Vagina (tissue), 2 donors: ENCODE measurements around the gene CKAP5. TPM values are rescaled to one million over a fixed set of nuclear protein-coding genes. Genes with fewer than 3 reads are reported as not detected.

ENCODE experiments used
- DNase-seq, 2 donors: peaks; one replicate each; pipeline ENCODE4 v3.0.0-alpha.2; 2017; ENCODE audit errors: extremely low spot score in 2 of 2
- H3K27ac ChIP-seq: fragments of 200-600 bp; sonication (generic); one replicate; pipeline ENCODE4 v1.5.1; 2019
- H3K27me3 ChIP-seq: fragments of 200-600 bp; sonication (generic); one replicate; pipeline ENCODE4 v1.5.1; 2019
- H3K36me3 ChIP-seq, 2 donors: fragments of 200-600 bp; sonication (generic); one replicate each; pipeline ENCODE4 v1.5.1; 2017 to 2019
- H3K4me1 ChIP-seq: fragments of 200-600 bp; sonication (generic); one replicate; pipeline ENCODE4 v1.5.1; 2019
- H3K4me3 ChIP-seq, 2 donors: fragments of 200-600 bp; sonication (generic); 1 replicate in 1 of 2; 2 replicates in 1 of 2; pipeline ENCODE4 v1.5.1; 2016 to 2019
- H3K9me3 ChIP-seq: fragments of 200-600 bp; sonication (generic); one replicate; pipeline ENCODE4 v1.5.1; 2019
- POLR2A ChIP-seq, 2 donors: fragments of 450-650 bp; IDR thresholded peaks; one replicate each; pipeline ENCODE4 v1.6.1; 2017; ENCODE audit warnings: antibody characterized with exemption in 2 of 2, mild to moderate bottlenecking in 2 of 2, moderate library complexity in 2 of 2
- POLR2AphosphoS5 ChIP-seq, 2 donors: sonication (generic); formaldehyde crosslinking; IDR thresholded peaks; one replicate each; pipeline ENCODE4 v1.9.0; 2017; ENCODE audit warnings: antibody characterized with exemption in 2 of 2, mild to moderate bottlenecking in 2 of 2, low read depth in 1 of 2; ENCODE audit not compliant: insufficient read depth in 1 of 2
- intact Hi-C: fragments of 100-400 bp; cut with DNase I; formaldehyde crosslinking; loops from one replicate; pipeline ENCODE4 v1.15.1; 2023
- total RNA-seq: library from RNA; depleted of rRNA; stranded (reverse); fragments of >200 nt; gene quantifications from one replicate; pipeline ENCODE4 v1.2.3, GENCODE V29; 2016
- TF ChIP-seq, protein P1 (sequence below), 3 experiments: fragments of 450-650 bp in 2 of 3; fragments of 200-600 bp in 1 of 3; sonication (generic) in 1 of 3; IDR thresholded peaks; one replicate each; pipeline ENCODE4 v1.5.1; 2017 to 2019; ENCODE audit warnings: antibody characterized with exemption in 3 of 3, mild to moderate bottlenecking in 2 of 3, moderate library complexity in 2 of 3

Gene CKAP5
- total RNA-seq, 1 donor from 2014 or later, result 32.9 TPM

DNA sequence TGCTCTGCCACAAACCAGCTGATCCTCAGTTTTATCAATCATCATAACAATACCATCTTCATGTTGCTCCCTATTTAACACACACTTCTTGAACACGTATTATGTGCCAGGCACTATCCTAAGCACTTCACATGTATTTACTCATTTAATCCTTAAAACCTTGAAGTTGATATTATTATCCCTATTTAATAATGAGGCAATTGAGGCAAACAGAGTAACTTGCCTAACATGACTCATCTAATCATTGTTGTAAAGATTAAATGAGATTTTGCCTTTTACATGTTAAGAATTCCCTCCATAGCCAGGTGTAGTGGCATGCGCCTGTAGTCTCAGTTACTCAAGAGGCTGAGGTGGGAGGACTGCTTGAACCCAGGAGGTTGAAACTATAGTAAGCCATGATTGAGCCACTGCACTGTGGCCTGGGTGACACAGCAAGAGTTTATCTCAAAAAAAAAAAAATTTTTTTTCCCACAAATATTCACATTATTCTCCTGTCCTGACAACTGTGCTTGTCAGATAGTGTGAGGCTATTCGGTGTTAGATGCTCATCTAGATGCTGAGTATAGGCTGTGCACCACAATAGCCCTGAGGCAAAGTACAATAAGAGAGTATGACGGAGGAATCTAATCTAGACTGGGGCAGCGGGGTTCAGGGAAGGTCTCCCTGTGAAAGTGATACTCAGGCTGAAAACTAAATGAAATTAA lies 13.4 kb downstream of the CKAP5 start:
- TF ChIP-seq POLR2A (IDR thresholded peaks at IDR 0.05) (no peak), POLR2AphosphoS5 (IDR thresholded peaks at IDR 0.05; ENCODE audit: insufficient read depth in 1 of 2, low read depth in 1 of 2) (no peak)
- TF ChIP-seq, protein P1, sequence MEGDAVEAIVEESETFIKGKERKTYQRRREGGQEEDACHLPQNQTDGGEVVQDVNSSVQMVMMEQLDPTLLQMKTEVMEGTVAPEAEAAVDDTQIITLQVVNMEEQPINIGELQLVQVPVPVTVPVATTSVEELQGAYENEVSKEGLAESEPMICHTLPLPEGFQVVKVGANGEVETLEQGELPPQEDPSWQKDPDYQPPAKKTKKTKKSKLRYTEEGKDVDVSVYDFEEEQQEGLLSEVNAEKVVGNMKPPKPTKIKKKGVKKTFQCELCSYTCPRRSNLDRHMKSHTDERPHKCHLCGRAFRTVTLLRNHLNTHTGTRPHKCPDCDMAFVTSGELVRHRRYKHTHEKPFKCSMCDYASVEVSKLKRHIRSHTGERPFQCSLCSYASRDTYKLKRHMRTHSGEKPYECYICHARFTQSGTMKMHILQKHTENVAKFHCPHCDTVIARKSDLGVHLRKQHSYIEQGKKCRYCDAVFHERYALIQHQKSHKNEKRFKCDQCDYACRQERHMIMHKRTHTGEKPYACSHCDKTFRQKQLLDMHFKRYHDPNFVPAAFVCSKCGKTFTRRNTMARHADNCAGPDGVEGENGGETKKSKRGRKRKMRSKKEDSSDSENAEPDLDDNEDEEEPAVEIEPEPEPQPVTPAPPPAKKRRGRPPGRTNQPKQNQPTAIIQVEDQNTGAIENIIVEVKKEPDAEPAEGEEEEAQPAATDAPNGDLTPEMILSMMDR (IDR thresholded peaks at IDR 0.05), result no peak
- no peak overlapping the region for H3K4me3 ChIP-seq

DNA sequence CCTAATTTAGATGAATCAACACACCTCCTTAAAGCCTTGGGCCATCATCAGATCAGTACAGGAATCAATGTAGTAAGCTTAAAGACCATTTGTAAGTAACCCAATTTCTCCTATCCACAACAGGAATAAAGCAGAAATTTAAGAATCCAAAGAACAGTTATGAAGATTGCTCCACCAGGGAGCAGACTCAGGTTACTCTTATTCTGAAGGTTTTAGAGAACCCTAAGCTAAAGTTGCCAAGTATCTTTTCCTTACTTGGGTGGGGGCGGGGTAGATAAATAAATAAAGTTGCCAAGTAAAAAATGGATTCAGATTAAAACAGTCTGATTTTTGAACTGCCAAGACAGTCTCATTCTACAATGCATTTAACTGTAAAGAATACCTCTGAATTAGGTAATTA lies 18.1 kb downstream of the CKAP5 start:
- H3K36me3 ChIP-seq, result no peaks in the 10 kb centered on the region
- intact Hi-C loops, result no loop called here
- H3K27me3 ChIP-seq, result no peaks in the 10 kb centered on the region
- peaks cover 36% of the 10 kb centered on the region for H3K4me1 ChIP-seq
- no peaks in the 10 kb centered on the region for H3K9me3 ChIP-seq
- no peak for DNase-seq
- TF ChIP-seq POLR2A (IDR thresholded peaks at IDR 0.05), result no peak
- no peak for TF ChIP-seq POLR2AphosphoS5 (IDR thresholded peaks at IDR 0.05; ENCODE audit: insufficient read depth in 1 of 2, low read depth in 1 of 2)
- TF ChIP-seq, protein P1 (IDR thresholded peaks at IDR 0.05), result no peak
- no peak overlapping the region for H3K4me3 ChIP-seq
- no peak overlapping the region for H3K27ac ChIP-seq

More for the DNA sequence above, 13.4 kb downstream of the CKAP5 start:
- Histone ChIP-seq H3K27me3 (no peaks in the 10 kb centered on the region), H3K27ac (no peak overlapping the region), H3K36me3 (no peaks in the 10 kb centered on the region), H3K4me1 (peaks cover 11% of the 10 kb centered on the region), H3K9me3 (no peaks in the 10 kb centered on the region)
- intact Hi-C loops, result no loop called here
- DNase-seq, result no peak

DNA sequence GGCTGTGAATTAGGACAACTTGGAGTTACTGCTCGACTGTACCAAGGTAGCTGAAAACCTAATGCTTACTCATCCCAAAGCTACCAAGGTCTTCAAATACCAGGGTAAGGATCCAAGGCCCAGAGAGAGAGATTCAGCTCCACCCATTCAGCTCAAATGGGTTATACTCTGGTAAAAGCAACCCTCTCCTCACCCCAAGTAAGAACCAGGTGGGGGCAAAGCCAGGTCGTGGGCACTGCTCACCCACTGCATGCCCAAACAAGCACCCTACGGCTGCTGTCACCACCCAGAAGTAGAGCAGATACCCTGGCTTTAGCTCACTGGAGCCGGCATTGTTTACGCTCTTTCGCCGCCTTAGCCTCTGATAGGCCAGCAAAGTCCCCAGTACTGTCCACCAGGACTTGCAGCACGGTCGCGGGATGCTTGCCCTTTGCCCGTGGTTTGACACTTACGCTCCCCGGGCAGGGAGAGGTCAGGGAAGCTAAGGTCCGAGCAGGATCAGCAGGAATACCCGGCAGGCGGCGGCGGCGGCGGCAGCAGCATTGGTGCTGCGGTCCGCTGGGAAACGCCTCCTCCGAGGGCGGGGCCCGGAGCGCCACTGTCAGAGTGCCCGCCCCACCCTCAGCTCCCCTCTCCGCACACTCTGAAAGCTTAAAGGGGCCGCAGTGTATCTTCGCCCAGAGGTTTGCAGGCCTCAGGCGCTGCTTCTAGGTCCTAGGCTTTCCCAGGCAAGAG lies 19.6 kb downstream of the CKAP5 start:
- no peaks in the 10 kb centered on the region for H3K27me3 ChIP-seq
- intact Hi-C loops, result no loop called here
- H3K4me1 ChIP-seq, result peaks cover 36% of the 10 kb centered on the region
- H3K4me3 ChIP-seq, result peak overlapping the region; percentile 50 to 85
- TF ChIP-seq, protein P1 (IDR thresholded peaks at IDR 0.05), result no peak
- peak; percentile 24 to 69 for TF ChIP-seq POLR2AphosphoS5 (IDR thresholded peaks at IDR 0.05; ENCODE audit: insufficient read depth in 1 of 2, low read depth in 1 of 2)
- peak in 1 of 2 donors; percentile 86 for DNase-seq
- H3K27ac ChIP-seq, result peak overlapping the region; percentile 57
- H3K9me3 ChIP-seq, result no peaks in the 10 kb centered on the region
- no peaks in the 10 kb centered on the region for H3K36me3 ChIP-seq

DNA sequence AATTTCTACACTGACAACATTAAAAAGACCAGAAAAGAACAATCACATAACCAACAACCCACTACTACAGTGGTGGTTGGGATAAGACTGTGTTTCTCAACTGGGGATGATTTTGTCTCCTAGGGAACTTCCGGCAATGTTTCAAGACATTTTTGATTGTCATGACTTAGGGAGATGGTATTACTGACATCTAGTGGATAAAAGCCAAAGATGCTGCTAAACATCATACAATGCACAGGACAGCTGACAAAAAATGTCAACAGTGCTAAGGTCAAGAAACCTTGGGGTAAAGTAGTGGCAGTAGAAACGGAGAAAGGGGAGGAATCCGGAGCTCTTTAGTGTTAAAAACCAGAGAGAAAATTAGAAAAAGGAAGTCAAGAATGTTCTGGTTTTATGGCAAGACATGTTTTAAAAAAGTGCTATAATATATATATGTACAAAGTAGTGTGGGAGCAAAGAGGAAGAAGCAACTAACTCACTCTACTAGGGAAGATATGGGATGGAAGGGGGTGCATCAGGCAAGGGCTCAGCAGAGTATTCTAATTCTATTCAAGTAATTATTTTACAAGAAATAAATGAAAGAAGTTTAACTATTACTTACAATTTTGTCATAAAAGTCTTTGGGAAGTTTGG lies 37.2 kb downstream of the CKAP5 start:
- no peaks in the 10 kb centered on the region for H3K9me3 ChIP-seq
- H3K27me3 ChIP-seq, result no peaks in the 10 kb centered on the region
- H3K36me3 ChIP-seq, result peaks cover 0 to 50% of the 10 kb centered on the region in 2 donors
- no peak overlapping the region for H3K27ac ChIP-seq
- intact Hi-C loops, result no loop called here
- TF ChIP-seq POLR2AphosphoS5 (IDR thresholded peaks at IDR 0.05; ENCODE audit: insufficient read depth in 1 of 2, low read depth in 1 of 2) (no peak), POLR2A (IDR thresholded peaks at IDR 0.05) (no peak)
- TF ChIP-seq, protein P1 (IDR thresholded peaks at IDR 0.05), result no peak
- no peak for DNase-seq
- no peaks in the 10 kb centered on the region for H3K4me1 ChIP-seq
- H3K4me3 ChIP-seq, result no peak overlapping the region
